CD4-positive, alpha-beta T cell treated with Interleukin-6 for 4 hours (primary cell): ENCODE data around the gene SCN2A.

Source experiments
- DNase-seq: peaks from one replicate; pipeline ENCODE4 v3.0.0-alpha.2; 2020; ENCODE audit warnings: mixed read lengths

SCN2A gene

GRCh38 chr2:165239230-165239629 lies at the start of gene SCN2A:
Gene SCN2A, plus strand, starts transcription at chr2:165239414. Its CDS starts 56,410 bp downstream, at chr2:165295824.
- DNase-seq = no peak

GRCh38 chr2:165191096-165191728 lies 48.0 kb upstream of the SCN2A start:
- DNase-seq = no peak

- no peak for DNase-seq
Measured at GRCh38 chr2:165192729-165193128, 46.5 kb upstream of the SCN2A start.

- DNase-seq = no peak
Measured at GRCh38 chr2:165193178-165193777, 45.9 kb upstream of the SCN2A start.

GRCh38 chr2:165196411-165196810 lies 42.8 kb upstream of the SCN2A start:
- no peak for DNase-seq

- DNase-seq = no peak
Measured at GRCh38 chr2:165197346-165197745, 41.9 kb upstream of the SCN2A start.

- no peak for DNase-seq
Measured at GRCh38 chr2:165198181-165198580, 41.0 kb upstream of the SCN2A start.

GRCh38 chr2:165202239-165202638 lies 37.0 kb upstream of the SCN2A start:
- no peak for DNase-seq

- DNase-seq = peak; percentile 2
Measured at GRCh38 chr2:165203689-165204559, 35.3 kb upstream of the SCN2A start, which contains the start of gene SCN3A. Gene SCN3A, minus strand, starts transcription at chr2:165204050. Its CDS starts 27,656 bp downstream, at chr2:165176394.

GRCh38 chr2:165205865-165206264 lies 33.3 kb upstream of the SCN2A start:
- DNase-seq = no peak

- DNase-seq = no peak
Measured at GRCh38 chr2:165208094-165208493, 31.1 kb upstream of the SCN2A start.

GRCh38 chr2:165214093-165214492 lies 25.1 kb upstream of the SCN2A start:
- DNase-seq = no peak

GRCh38 chr2:165219481-165219880 lies 19.7 kb upstream of the SCN2A start:
- DNase-seq = no peak

- no peak for DNase-seq
Measured at GRCh38 chr2:165224941-165225340, 14.3 kb upstream of the SCN2A start.

- no peak for DNase-seq
Measured at GRCh38 chr2:165227571-165227970, 11.6 kb upstream of the SCN2A start.

GRCh38 chr2:165237056-165237455 lies 2.2 kb upstream of the SCN2A start:
- no peak for DNase-seq

GRCh38 chr2:165238295-165238694 lies 919 bp upstream of the SCN2A start:
- no peak for DNase-seq

- no peak for DNase-seq
Measured at GRCh38 chr2:165239856-165240515, 772 bp downstream of the SCN2A start.

- DNase-seq = no peak
Measured at GRCh38 chr2:165240916-165241315, 1.7 kb downstream of the SCN2A start.

GRCh38 chr2:165245081-165245793 lies 6.0 kb downstream of the SCN2A start:
- no peak for DNase-seq

GRCh38 chr2:165248238-165248637 lies 9.0 kb downstream of the SCN2A start:
- no peak for DNase-seq

- DNase-seq = no peak
Measured at GRCh38 chr2:165251366-165251765, 12.2 kb downstream of the SCN2A start.

- DNase-seq = no peak
Measured at GRCh38 chr2:165253178-165253577, 14.0 kb downstream of the SCN2A start.
